Neural cell (in vitro differentiated cells): ENCODE results near the gene NAA38. TPM values are rescaled to one million over a fixed set of nuclear protein-coding genes. Genes with fewer than 3 reads are reported as not detected.

Experiments used
- H2AFZ ChIP-seq: fragments of 200-600, 300-800 bp; sonication (generic), shearing (Covaris generic); 2 replicates; pipeline ENCODE4 v1.6.0; 2014; ENCODE audit warnings: low read depth, mild to moderate bottlenecking, antibody characterized with exemption, low read length, moderate library complexity
- H3F3A ChIP-seq: fragments of 200-600 bp; shearing (Covaris generic); 2 replicates; pipeline ENCODE4 v1.6.1; 2016; ENCODE audit warnings: mild to moderate bottlenecking, moderate library complexity, mixed read lengths, antibody characterized with exemption, low read length; ENCODE audit not compliant: insufficient read depth, poor library complexity, severe bottlenecking
- H3K27ac ChIP-seq: fragments of 200-600, 300-800 bp; sonication (generic), shearing (Covaris generic); 2 replicates; pipeline ENCODE4 v1.5.1; 2014; ENCODE audit warnings: mild to moderate bottlenecking, low read length, moderate library complexity
- H3K27me3 ChIP-seq: fragments of 300-800, 200-600 bp; sonication (generic), shearing (Covaris generic); 2 replicates; pipeline ENCODE4 v1.6.0; 2014; ENCODE audit warnings: mild to moderate bottlenecking, low read depth, low read length, moderate library complexity; ENCODE audit not compliant: insufficient read depth
- H3K36me3 ChIP-seq: fragments of 300-800, 200-600 bp; sonication (generic), shearing (Covaris generic); 2 replicates; pipeline ENCODE4 v1.5.1; 2014; ENCODE audit warnings: mild to moderate bottlenecking, antibody characterized with exemption, low read length, moderate library complexity; ENCODE audit not compliant: insufficient read depth
- H3K4me2 ChIP-seq: fragments of 300-800, 200-600 bp; sonication (generic), shearing (Covaris generic); 2 replicates; pipeline ENCODE4 v1.6.0; 2014; ENCODE audit warnings: mild to moderate bottlenecking, low read length
- H3K4me3 ChIP-seq: fragments of 300-800, 200-600 bp; sonication (generic), shearing (Covaris generic); 2 replicates; pipeline ENCODE4 v1.5.1; 2014; ENCODE audit warnings: mild to moderate bottlenecking, low read length, moderate library complexity
- H3K79me2 ChIP-seq: fragments of 200-600 bp; shearing (Covaris generic); replicated peaks from 2 replicates; pipeline ENCODE4 v1.6.0; 2014; ENCODE audit warnings: mild to moderate bottlenecking, low read length, moderate library complexity; ENCODE audit not compliant: insufficient read depth
- H3K9ac ChIP-seq: fragments of 300-800, 200-600 bp; sonication (generic), shearing (Covaris generic); 2 replicates; pipeline ENCODE4 v1.6.1; 2016; ENCODE audit warnings: mild to moderate bottlenecking, low read length, mixed read lengths
- H3K9me2 ChIP-seq: fragments of 200-600 bp; shearing (Covaris generic); 2 replicates; pipeline ENCODE4 v1.6.1; 2016; ENCODE audit warnings: mild to moderate bottlenecking, low read length, mixed read lengths; ENCODE audit not compliant: insufficient read depth
- H3K9me3 ChIP-seq: fragments of 200-600, 300-800 bp; sonication (generic), shearing (Covaris generic); 2 replicates; pipeline ENCODE4 v1.6.1; 2016; ENCODE audit warnings: mild to moderate bottlenecking, mixed run types, low read length, moderate library complexity, mixed read lengths
- H4K20me1 ChIP-seq: fragments of 200-600 bp; shearing (Covaris generic); 2 replicates; pipeline ENCODE4 v1.6.1; 2016; ENCODE audit warnings: mild to moderate bottlenecking, mixed run types; ENCODE audit not compliant: insufficient read depth
- EP300 ChIP-seq: fragments of 450-650 bp; conservative IDR thresholded peaks from 2 replicates; pipeline ENCODE4 v1.6.1; 2014; ENCODE audit warnings: antibody characterized with exemption, mild to moderate bottlenecking, moderate library complexity; ENCODE audit not compliant: poor library complexity, severe bottlenecking
- EZH2 ChIP-seq: fragments of 200-600, 300-800 bp; shearing (Covaris generic), sonication (generic); IDR thresholded peaks from 2 replicates; pipeline ENCODE4 v1.6.1; 2014; ENCODE audit warnings: antibody characterized with exemption, low read length, borderline replicate concordance, mild to moderate bottlenecking; ENCODE audit not compliant: insufficient read depth, poor library complexity, severe bottlenecking
- MXI1 ChIP-seq: fragments of 450-650 bp; conservative IDR thresholded peaks from 2 replicates; pipeline ENCODE4 v1.6.1; 2014; ENCODE audit warnings: antibody characterized with exemption, mild to moderate bottlenecking; ENCODE audit not compliant: poor library complexity, severe bottlenecking
- POLR2AphosphoS5 ChIP-seq: IDR thresholded peaks from 2 replicates; pipeline ENCODE4 v1.6.1; 2012
- SMC3 ChIP-seq: fragments of 450-650 bp; conservative IDR thresholded peaks from 2 replicates; pipeline ENCODE4 v1.6.1; 2014; ENCODE audit warnings: antibody characterized with exemption, mild to moderate bottlenecking, moderate library complexity; ENCODE audit not compliant: poor library complexity
- polyA plus RNA-seq: library from polyadenylated mRNA; depleted of rRNA; stranded (reverse); fragments of >200 nt; gene quantifications from 2 replicates; pipeline ENCODE4 v1.2.3, GENCODE V29; 2014
- TF ChIP-seq, protein P1 (sequence below): fragments of 450-650 bp; IDR thresholded peaks from 2 replicates; pipeline ENCODE4 v1.5.1; 2014; ENCODE audit warnings: antibody characterized with exemption, mild to moderate bottlenecking, moderate library complexity; ENCODE audit not compliant: poor library complexity, severe bottlenecking
- TF ChIP-seq, protein P2 (sequence below): IDR thresholded peaks from 2 replicates; pipeline ENCODE4 v1.6.1; 2012; ENCODE audit warnings: borderline replicate concordance

The NAA38 gene
- polyA plus RNA-seq, 1 donor from 2014 or later, result 110 TPM

DNA sequence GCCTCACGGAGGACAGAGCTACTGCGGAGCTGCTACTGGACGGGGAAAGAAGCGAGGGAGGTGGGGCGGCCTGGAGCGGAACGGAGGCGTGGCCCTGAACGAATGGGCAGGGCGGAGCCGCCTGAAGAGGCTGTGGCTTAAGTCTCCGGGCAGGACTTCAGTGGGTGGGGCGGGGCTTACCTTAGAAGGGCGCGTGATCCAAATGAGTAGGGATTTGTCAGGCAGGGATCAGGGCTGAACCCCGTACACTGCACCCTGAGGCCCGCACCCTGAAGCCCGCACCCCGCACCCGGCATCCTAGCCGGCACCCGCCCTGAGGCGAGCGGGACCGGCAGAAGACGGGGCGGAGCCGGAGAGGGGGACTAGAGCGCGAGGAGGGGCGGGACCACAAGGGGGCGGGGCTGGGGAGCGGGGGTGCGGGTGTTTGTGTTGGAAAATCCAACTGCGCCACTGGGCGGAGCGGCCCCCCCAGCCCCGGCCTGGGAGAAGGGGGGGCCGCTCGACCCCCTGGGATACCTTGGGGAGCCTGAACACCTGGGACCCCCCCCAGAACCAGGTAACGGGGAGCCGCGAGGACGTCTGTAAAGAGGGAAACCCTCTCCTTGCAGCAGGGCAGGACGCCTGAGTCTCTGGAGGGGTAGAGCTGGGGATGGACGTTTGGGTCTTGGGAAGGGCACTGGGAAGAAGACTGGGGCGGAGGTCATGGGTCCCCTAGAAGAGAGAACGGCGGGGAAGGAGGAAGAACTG is 23.4 kb downstream of the NAA38 start, which contains the start of gene KDM6B (continued):
- TF ChIP-seq EP300 (no peak), EZH2 (no peak)

DNA sequence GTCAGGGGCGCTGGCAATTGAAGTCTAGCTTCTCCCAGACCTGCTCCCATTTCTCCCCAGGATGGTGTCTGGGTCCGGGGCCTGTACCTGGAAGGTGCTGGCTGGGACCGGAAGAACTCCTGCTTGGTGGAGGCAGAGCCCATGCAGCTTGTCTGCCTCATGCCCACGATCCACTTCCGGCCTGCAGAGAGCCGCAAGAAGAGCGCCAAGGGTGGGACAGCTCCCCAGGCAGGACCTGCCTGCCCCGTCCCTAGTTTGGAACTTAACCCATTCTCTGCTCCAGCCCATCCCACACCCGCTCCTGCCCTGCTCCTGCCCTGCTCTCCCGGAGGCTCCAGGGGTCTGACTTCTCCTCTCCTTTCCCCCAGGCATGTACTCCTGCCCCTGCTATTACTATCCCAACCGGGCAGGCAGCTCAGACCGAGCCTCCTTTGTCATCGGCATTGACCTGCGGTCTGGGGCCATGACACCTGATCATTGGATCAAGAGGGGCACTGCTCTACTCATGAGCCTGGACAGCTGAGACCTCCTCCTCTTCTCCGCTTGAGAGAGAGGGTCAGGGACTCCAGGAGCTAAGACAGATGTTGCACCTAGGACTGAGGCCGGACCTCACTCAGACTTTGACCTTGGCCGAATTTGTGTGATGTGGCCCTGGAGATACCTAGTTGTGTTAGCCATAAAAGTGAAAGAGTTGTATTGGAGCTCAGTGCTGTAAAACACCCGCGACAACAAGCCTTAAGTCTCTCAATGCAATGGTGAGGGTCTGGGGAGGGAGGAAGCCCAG is 24.2 kb downstream of the NAA38 start:
- Histone ChIP-seq H3K9me2 (no peaks in the 10 kb centered on the region), H3K9me3 (no peaks in the 10 kb centered on the region), H4K20me1 (no peaks in the 10 kb centered on the region), H3K79me2 (peaks cover 10% of the 10 kb centered on the region), H2AFZ (no peak overlapping the region), H3K4me3 (peak overlapping the region; percentile 82), H3K27ac (no peak overlapping the region), H3K27me3 (no peaks in the 10 kb centered on the region), H3K9ac (peak overlapping the region; percentile 95), H3K36me3 (no peaks in the 10 kb centered on the region), H3K4me2 (no peak overlapping the region), H3F3A (peaks cover 11% of the 10 kb centered on the region)
- no peak for TF ChIP-seq MXI1
- no peak for TF ChIP-seq EZH2
- TF ChIP-seq EP300, result no peak
- TF ChIP-seq SMC3, result no peak
- TF ChIP-seq, protein P1, sequence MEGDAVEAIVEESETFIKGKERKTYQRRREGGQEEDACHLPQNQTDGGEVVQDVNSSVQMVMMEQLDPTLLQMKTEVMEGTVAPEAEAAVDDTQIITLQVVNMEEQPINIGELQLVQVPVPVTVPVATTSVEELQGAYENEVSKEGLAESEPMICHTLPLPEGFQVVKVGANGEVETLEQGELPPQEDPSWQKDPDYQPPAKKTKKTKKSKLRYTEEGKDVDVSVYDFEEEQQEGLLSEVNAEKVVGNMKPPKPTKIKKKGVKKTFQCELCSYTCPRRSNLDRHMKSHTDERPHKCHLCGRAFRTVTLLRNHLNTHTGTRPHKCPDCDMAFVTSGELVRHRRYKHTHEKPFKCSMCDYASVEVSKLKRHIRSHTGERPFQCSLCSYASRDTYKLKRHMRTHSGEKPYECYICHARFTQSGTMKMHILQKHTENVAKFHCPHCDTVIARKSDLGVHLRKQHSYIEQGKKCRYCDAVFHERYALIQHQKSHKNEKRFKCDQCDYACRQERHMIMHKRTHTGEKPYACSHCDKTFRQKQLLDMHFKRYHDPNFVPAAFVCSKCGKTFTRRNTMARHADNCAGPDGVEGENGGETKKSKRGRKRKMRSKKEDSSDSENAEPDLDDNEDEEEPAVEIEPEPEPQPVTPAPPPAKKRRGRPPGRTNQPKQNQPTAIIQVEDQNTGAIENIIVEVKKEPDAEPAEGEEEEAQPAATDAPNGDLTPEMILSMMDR, result no peak
- no peak for TF ChIP-seq POLR2AphosphoS5

DNA sequence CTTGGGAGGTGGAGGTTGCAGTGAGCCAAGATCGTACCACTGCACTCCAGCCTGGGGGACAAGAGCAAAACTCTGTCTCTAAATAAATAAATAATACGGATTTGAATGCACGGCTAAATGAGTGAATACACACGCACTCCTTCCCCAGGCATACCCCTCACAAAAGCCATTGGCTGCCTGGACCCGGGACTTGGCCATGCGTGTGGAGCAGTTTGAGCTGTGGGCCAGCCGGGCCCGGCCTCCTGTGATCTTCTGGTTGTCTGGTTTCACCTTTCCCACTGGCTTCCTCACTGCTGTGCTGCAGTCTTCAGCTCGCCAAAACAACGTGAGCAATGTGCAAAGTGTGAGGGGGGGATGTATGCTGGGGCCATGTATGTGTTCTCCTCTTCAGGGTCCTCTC is 24.9 kb downstream of the NAA38 start:
- Histone ChIP-seq H3K9me3 (no peaks in the 10 kb centered on the region), H3K79me2 (peaks cover 4% of the 10 kb centered on the region), H2AFZ (no peak overlapping the region), H3K27me3 (no peaks in the 10 kb centered on the region), H3K36me3 (no peaks in the 10 kb centered on the region), H3K4me3 (no peak overlapping the region), H4K20me1 (no peaks in the 10 kb centered on the region), H3K27ac (no peak overlapping the region), H3F3A (peaks cover 11% of the 10 kb centered on the region), H3K9me2 (no peaks in the 10 kb centered on the region), H3K4me2 (no peak overlapping the region), H3K9ac (no peak overlapping the region)
- TF ChIP-seq SMC3, result no peak
- TF ChIP-seq, protein P1, result no peak
- TF ChIP-seq, protein P2, sequence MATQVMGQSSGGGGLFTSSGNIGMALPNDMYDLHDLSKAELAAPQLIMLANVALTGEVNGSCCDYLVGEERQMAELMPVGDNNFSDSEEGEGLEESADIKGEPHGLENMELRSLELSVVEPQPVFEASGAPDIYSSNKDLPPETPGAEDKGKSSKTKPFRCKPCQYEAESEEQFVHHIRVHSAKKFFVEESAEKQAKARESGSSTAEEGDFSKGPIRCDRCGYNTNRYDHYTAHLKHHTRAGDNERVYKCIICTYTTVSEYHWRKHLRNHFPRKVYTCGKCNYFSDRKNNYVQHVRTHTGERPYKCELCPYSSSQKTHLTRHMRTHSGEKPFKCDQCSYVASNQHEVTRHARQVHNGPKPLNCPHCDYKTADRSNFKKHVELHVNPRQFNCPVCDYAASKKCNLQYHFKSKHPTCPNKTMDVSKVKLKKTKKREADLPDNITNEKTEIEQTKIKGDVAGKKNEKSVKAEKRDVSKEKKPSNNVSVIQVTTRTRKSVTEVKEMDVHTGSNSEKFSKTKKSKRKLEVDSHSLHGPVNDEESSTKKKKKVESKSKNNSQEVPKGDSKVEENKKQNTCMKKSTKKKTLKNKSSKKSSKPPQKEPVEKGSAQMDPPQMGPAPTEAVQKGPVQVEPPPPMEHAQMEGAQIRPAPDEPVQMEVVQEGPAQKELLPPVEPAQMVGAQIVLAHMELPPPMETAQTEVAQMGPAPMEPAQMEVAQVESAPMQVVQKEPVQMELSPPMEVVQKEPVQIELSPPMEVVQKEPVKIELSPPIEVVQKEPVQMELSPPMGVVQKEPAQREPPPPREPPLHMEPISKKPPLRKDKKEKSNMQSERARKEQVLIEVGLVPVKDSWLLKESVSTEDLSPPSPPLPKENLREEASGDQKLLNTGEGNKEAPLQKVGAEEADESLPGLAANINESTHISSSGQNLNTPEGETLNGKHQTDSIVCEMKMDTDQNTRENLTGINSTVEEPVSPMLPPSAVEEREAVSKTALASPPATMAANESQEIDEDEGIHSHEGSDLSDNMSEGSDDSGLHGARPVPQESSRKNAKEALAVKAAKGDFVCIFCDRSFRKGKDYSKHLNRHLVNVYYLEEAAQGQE, result no peak
